Measurements from ENCODE around the gene VOPP1. TPM values are rescaled to one million over a fixed set of nuclear protein-coding genes. Genes with fewer than 3 reads are reported as not detected.

VOPP1 gene
- total RNA-seq, 3 donors from 2014 or later = 28.2 to 42.6 (median 40.8) TPM

DNA sequence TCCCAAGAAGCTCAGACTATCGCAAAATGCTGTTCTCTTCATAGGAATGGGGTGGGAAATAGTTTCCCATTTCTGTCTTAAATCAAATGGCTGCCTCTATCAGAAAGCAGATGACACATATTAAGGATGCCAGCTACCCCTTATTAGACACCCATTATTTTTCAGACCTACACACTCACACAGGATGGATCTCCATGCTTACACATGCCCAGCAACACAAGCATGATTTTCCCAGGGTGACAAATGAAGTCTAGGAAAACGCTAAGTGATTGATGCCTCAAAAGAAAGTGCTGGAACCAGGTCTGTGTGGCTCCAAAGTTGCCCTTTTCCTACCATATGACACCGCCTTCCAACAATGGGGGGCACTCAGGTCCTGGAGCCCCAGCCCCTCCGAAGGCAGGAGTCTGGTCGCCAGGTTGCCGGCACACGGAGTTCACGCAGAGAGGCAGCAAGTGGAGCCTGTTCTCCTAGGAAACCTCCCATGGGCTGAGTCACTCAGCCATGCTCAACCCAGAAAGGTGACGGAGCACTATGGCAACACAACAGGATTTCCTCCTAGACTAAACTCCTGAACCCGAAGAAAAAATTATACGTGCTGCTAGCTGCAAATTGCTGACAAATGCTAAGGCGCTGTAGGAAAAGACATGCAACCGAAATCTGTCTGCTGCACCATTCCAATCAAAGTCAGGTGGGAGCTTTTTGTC, 19.8 kb downstream of the VOPP1 start:
- intact Hi-C loops (cut with DNase I; ENCODE audit: low total_unique reads) = no loop called here
- H3K27ac ChIP-seq = peak overlapping the region in 1 of 2 donors; percentile 51
- no peak for TF ChIP-seq POLR2AphosphoS5 (IDR thresholded peaks at IDR 0.05)
- TF ChIP-seq, protein P1, sequence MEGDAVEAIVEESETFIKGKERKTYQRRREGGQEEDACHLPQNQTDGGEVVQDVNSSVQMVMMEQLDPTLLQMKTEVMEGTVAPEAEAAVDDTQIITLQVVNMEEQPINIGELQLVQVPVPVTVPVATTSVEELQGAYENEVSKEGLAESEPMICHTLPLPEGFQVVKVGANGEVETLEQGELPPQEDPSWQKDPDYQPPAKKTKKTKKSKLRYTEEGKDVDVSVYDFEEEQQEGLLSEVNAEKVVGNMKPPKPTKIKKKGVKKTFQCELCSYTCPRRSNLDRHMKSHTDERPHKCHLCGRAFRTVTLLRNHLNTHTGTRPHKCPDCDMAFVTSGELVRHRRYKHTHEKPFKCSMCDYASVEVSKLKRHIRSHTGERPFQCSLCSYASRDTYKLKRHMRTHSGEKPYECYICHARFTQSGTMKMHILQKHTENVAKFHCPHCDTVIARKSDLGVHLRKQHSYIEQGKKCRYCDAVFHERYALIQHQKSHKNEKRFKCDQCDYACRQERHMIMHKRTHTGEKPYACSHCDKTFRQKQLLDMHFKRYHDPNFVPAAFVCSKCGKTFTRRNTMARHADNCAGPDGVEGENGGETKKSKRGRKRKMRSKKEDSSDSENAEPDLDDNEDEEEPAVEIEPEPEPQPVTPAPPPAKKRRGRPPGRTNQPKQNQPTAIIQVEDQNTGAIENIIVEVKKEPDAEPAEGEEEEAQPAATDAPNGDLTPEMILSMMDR (IDR thresholded peaks at IDR 0.05) = no peak
- no peak for TF ChIP-seq POLR2A (IDR thresholded peaks at IDR 0.05)
- H3K9me3 ChIP-seq = no peaks in the 10 kb centered on the region
- H3K36me3 ChIP-seq = no peaks in the 10 kb centered on the region
- H3K4me1 ChIP-seq = no peaks in the 10 kb centered on the region
- DNase-seq (ENCODE audit: low spot score in 2 of 2) = no peak
- no peaks in the 10 kb centered on the region for H3K27me3 ChIP-seq
- H3K4me3 ChIP-seq = no peak overlapping the region

DNA sequence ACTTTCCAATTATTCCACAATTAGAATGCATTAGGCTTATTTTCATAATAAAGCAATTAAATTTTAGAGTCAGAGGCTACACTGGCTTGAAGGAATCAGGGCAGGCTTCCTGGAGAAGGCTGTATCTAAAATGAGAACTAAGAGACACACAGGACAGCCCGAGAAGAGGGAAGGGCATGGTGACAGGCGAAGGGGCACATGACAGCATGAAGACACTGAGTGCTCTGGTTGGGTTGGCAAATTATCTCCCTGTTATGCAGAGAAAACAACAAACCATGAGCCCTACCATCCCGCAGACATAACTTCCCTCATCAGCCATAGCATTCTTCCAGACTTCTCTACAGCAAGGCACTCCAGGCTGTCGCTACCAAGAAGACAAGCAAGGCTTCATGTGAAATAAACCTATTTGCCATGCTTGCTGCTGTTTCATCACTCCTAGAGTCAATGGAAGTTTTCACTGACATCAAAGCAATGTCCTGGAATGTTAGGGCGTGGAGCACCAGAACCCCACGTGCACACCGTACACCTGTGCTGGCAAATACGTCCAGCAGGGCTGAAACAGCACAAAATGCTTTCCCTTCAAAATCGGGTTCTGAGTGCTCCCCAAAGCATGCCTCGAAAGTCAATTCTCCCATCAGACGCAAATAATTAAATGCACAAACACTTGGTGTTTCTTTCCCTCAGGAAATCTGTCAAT, 21.3 kb downstream of the VOPP1 start:
- no peaks in the 10 kb centered on the region for H3K4me1 ChIP-seq
- no peaks in the 10 kb centered on the region for H3K9me3 ChIP-seq
- TF ChIP-seq POLR2AphosphoS5 (IDR thresholded peaks at IDR 0.05) = no peak
- TF ChIP-seq, protein P1 (IDR thresholded peaks at IDR 0.05) = no peak
- TF ChIP-seq POLR2A (IDR thresholded peaks at IDR 0.05) = no peak
- no peak overlapping the region for H3K4me3 ChIP-seq
- H3K36me3 ChIP-seq = no peaks in the 10 kb centered on the region
- intact Hi-C loops (cut with DNase I; ENCODE audit: low total_unique reads) = no loop called here
- DNase-seq (ENCODE audit: low spot score in 2 of 2) = no peak
- no peak overlapping the region for H3K27ac ChIP-seq
- no peaks in the 10 kb centered on the region for H3K27me3 ChIP-seq

DNA sequence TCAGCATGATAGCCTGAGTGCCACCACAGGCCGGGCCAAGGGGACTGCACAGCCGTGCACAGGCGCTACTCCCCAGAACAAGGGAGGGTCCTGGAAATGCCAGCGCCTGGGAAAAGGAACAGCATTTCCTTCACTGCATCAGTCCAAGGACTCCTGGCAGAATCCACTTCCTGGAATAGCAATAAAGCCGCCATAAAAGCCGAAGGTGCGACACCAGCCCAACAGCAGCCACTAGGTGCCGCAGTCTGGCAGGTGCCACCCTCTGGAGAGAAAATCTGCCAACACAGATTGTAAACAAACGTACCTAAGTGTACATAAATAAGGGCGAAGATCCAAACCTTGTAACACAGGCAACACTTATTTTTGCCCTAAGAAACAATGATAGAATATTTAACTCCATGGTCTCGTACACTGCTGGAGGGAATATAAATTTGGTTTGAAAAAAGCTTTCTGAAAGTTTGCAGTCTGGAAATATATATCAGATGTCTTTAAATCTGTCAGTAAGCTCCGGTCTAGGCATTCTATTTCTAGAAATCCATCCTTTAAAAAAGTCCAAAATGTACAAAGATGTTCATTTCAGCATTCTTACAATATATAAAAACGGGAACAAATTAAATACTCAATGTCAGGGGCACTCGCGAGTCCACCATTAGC, 22.2 kb downstream of the VOPP1 start:
- H3K4me1 ChIP-seq = no peaks in the 10 kb centered on the region
- H3K36me3 ChIP-seq = no peaks in the 10 kb centered on the region
- H3K27me3 ChIP-seq = no peaks in the 10 kb centered on the region
- H3K9me3 ChIP-seq = no peaks in the 10 kb centered on the region
- no peak overlapping the region for H3K4me3 ChIP-seq
- peak overlapping the region in 1 of 2 donors; percentile 30 for H3K27ac ChIP-seq
- intact Hi-C loops (cut with DNase I; ENCODE audit: low total_unique reads) = no loop called here
- peak; percentile 41 to 82 for DNase-seq (ENCODE audit: low spot score in 2 of 2)
- TF ChIP-seq, protein P1 (IDR thresholded peaks at IDR 0.05) = peak; percentile 5 to 61 (median 50)
- TF ChIP-seq POLR2A (IDR thresholded peaks at IDR 0.05) (no peak), POLR2AphosphoS5 (IDR thresholded peaks at IDR 0.05) (peak in 1 of 3 donors; percentile 13)

DNA sequence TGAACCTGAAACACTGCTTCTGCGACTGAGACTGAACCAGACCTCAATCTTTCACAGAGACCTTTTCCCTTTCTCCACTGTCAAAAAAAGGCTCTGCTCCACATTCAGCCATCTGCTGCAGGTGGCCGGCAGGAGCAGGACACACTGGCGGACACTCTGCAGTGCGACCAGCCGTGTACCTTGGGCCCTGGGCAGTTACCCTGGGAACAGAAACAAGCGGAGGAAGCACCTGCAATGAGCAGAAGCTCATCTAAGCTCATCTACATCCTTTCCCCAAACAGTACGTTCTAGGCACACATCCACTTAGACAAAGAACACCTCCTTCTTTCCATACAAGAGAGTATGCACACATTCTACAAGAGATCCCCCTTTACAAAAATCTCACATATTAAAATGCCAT, 22.8 kb downstream of the VOPP1 start:
- no peak for DNase-seq (ENCODE audit: low spot score in 2 of 2)
- Histone ChIP-seq H3K4me3 (no peak overlapping the region), H3K4me1 (no peaks in the 10 kb centered on the region), H3K27ac (peak overlapping the region in 1 of 2 donors; percentile 30), H3K27me3 (no peaks in the 10 kb centered on the region), H3K9me3 (no peaks in the 10 kb centered on the region), H3K36me3 (no peaks in the 10 kb centered on the region)
- intact Hi-C loops (cut with DNase I; ENCODE audit: low total_unique reads) = no loop called here
- TF ChIP-seq POLR2AphosphoS5 (IDR thresholded peaks at IDR 0.05) (no peak), POLR2A (IDR thresholded peaks at IDR 0.05) (no peak)
- TF ChIP-seq, protein P1 (IDR thresholded peaks at IDR 0.05) = no peak

DNA sequence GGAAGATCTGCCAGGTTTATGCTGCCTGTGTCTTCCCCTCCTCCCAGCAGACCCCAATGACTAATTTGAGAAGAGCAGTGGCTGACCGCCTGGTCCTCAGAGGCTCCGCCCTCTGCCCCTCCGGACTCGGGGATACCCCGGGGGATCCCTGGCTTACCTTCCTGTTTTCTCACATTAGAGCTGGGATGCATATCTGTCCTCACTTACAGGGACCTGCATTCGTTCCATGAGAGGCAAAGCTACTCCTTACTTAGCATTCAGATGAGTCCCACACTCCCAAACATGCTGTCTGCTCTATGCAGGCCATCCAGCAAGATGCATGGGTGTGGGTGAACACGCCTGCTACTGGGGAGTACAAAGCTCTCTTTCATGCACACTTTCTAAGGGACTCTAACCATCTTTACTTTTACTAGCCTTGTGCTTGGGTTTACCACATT, 24.0 kb downstream of the VOPP1 start:
- TF ChIP-seq, protein P1 (IDR thresholded peaks at IDR 0.05) = no peak
- TF ChIP-seq POLR2AphosphoS5 (IDR thresholded peaks at IDR 0.05) = no peak
- Histone ChIP-seq H3K36me3 (no peaks in the 10 kb centered on the region), H3K27ac (no peak overlapping the region), H3K4me3 (no peak overlapping the region), H3K27me3 (no peaks in the 10 kb centered on the region), H3K4me1 (no peaks in the 10 kb centered on the region), H3K9me3 (no peaks in the 10 kb centered on the region)
- intact Hi-C loops (cut with DNase I; ENCODE audit: low total_unique reads) = no loop called here
- DNase-seq (ENCODE audit: low spot score in 2 of 2) = no peak
